Esophagus muscularis mucosa (tissue), 4 donors: ENCODE measurements around the gene NFATC1.

Experiments used
- CTCF ChIP-seq, 3 experiments: fragments of 200-600 bp in 2 of 3; fragments of 450-650 bp in 1 of 3; sonication (generic) in 2 of 3; IDR thresholded peaks; one replicate each; pipeline ENCODE4 v1.5.1; 2017 to 2019; ENCODE audit warnings: antibody characterized with exemption in 3 of 3, mild to moderate bottlenecking in 2 of 3, moderate library complexity in 1 of 3
- EP300 ChIP-seq: sonication (generic); formaldehyde crosslinking; IDR thresholded peaks from one replicate; pipeline ENCODE4 v1.6.1; 2017; ENCODE audit warnings: antibody characterized with exemption
- POLR2A ChIP-seq: fragments of 450-650 bp; IDR thresholded peaks from one replicate; pipeline ENCODE4 v1.6.1; 2017; ENCODE audit warnings: antibody characterized with exemption, moderate library complexity, mild to moderate bottlenecking, low read depth
- POLR2AphosphoS5 ChIP-seq, 2 donors: sonication (generic); formaldehyde crosslinking; IDR thresholded peaks; one replicate each; pipeline ENCODE4 v1.6.1; 2017; ENCODE audit warnings: antibody characterized with exemption in 2 of 2

- no peak for TF ChIP-seq EP300
- no peak for TF ChIP-seq CTCF (IDR thresholded peaks at IDR 0.05)
- TF ChIP-seq POLR2A = no peak
- no peak for TF ChIP-seq POLR2AphosphoS5 (IDR thresholded peaks at IDR 0.05)
These were observed 42.6 kb downstream of the NFATC1 start for GRCh38 chr18:79438089-79438897.
